CD4-positive, alpha-beta T cell treated with Interleukin-4 for 1 hour (primary cell): ENCODE measurements around the gene HMCN2.

Experiments used
- DNase-seq, 2 donors: peaks; one replicate each; pipeline ENCODE4 v3.0.0-alpha.2; 2020 to 2022

Gene HMCN2

GRCh38 chr9:130309689-130310455, 44.3 kb downstream of the HMCN2 start:
- no peak for DNase-seq

- no peak for DNase-seq
These were observed 44.9 kb downstream of the HMCN2 start for GRCh38 chr9:130310456-130310855.

- no peak for DNase-seq
These were observed 45.4 kb downstream of the HMCN2 start for GRCh38 chr9:130311003-130311402.

- DNase-seq = no peak
These were observed 46.0 kb downstream of the HMCN2 start for GRCh38 chr9:130311408-130312140.

GRCh38 chr9:130313103-130313858, 47.7 kb downstream of the HMCN2 start:
- no peak for DNase-seq

- DNase-seq = no peak
These were observed 50.1 kb downstream of the HMCN2 start for GRCh38 chr9:130315446-130316226.

- no peak for DNase-seq
These were observed 50.9 kb downstream of the HMCN2 start for GRCh38 chr9:130316430-130316829.

- no peak for DNase-seq
These were observed 53.7 kb downstream of the HMCN2 start for GRCh38 chr9:130319300-130319699.

GRCh38 chr9:130319944-130320712, 54.6 kb downstream of the HMCN2 start:
- DNase-seq = no peak

GRCh38 chr9:130320723-130321481, 55.3 kb downstream of the HMCN2 start:
- DNase-seq = no peak

- DNase-seq = no peak
These were observed 56.0 kb downstream of the HMCN2 start for GRCh38 chr9:130321539-130321938.

GRCh38 chr9:130323051-130323745, 57.6 kb downstream of the HMCN2 start:
- DNase-seq = no peak

- no peak for DNase-seq
These were observed 60.4 kb downstream of the HMCN2 start for GRCh38 chr9:130325921-130326320.

GRCh38 chr9:130327070-130327780, 61.7 kb downstream of the HMCN2 start:
- DNase-seq = no peak

- DNase-seq = no peak
These were observed 62.3 kb downstream of the HMCN2 start for GRCh38 chr9:130327781-130328348.

GRCh38 chr9:130328349-130328801, 62.8 kb downstream of the HMCN2 start:
- no peak for DNase-seq

- no peak for DNase-seq
These were observed 63.5 kb downstream of the HMCN2 start for GRCh38 chr9:130329061-130329460.

- DNase-seq = no peak
These were observed 64.8 kb downstream of the HMCN2 start for GRCh38 chr9:130330202-130330862.

GRCh38 chr9:130331061-130331460, 65.5 kb downstream of the HMCN2 start:
- DNase-seq = no peak
